GM18868 (cell line): Measurements from ENCODE around the gene YWHAE.
"Not testable (repeated sequence)": the region's sequence is repeated elsewhere in the genome, so short reads cannot be mapped to it uniquely, and the experiment has no call there.

ENCODE experiments used
- ATAC-seq: cut with Tn5 transposase; IDR thresholded peaks from one replicate; pipeline ENCODE4 v1.9.1; 2021; ENCODE audit warnings: mild to moderate bottlenecking, moderate library complexity; ENCODE audit not compliant: unreplicated experiment

Gene YWHAE

GRCh38 chr17:1399679-1400512 lies at the start of gene YWHAE:
TSS of gene YWHAE (minus strand) at chr17:1400222. CDS start at chr17:1400110, 112 bp downstream.
- ATAC-seq = peak; percentile 93

- ATAC-seq = no peak
Measured at GRCh38 chr17:1449412-1449967, 49.5 kb upstream of the YWHAE start.

GRCh38 chr17:1447052-1447451 lies 47.0 kb upstream of the YWHAE start:
- ATAC-seq = no peak

GRCh38 chr17:1446201-1446600 lies 46.2 kb upstream of the YWHAE start:
- ATAC-seq = no peak

GRCh38 chr17:1445695-1446094 lies 45.7 kb upstream of the YWHAE start:
- ATAC-seq = not testable (repeated sequence)

GRCh38 chr17:1442721-1443120 lies 42.7 kb upstream of the YWHAE start:
- not testable (repeated sequence) for ATAC-seq

GRCh38 chr17:1442187-1442586 lies 42.2 kb upstream of the YWHAE start:
- ATAC-seq = no peak

- ATAC-seq = no peak
Measured at GRCh38 chr17:1440921-1441320, 40.9 kb upstream of the YWHAE start.

GRCh38 chr17:1438593-1439083 lies 38.6 kb upstream of the YWHAE start:
- ATAC-seq = no peak

- no peak for ATAC-seq
Measured at GRCh38 chr17:1435326-1435725, 35.3 kb upstream of the YWHAE start.

- no peak for ATAC-seq
Measured at GRCh38 chr17:1434150-1434549, 34.1 kb upstream of the YWHAE start.

- ATAC-seq = peak; percentile 46
Measured at GRCh38 chr17:1431631-1432104, 31.6 kb upstream of the YWHAE start.

- no peak for ATAC-seq
Measured at GRCh38 chr17:1423456-1424135, 23.6 kb upstream of the YWHAE start.

- no peak for ATAC-seq
Measured at GRCh38 chr17:1422885-1423284, 22.9 kb upstream of the YWHAE start.

- no peak for ATAC-seq
Measured at GRCh38 chr17:1421470-1421869, 21.4 kb upstream of the YWHAE start.

- ATAC-seq = no peak
Measured at GRCh38 chr17:1420981-1421380, 21.0 kb upstream of the YWHAE start.

GRCh38 chr17:1420163-1420562 lies 20.1 kb upstream of the YWHAE start:
- no peak for ATAC-seq

- ATAC-seq = not testable (repeated sequence)
Measured at GRCh38 chr17:1418476-1418875, 18.5 kb upstream of the YWHAE start.

- ATAC-seq = no peak
Measured at GRCh38 chr17:1416414-1416813, 16.4 kb upstream of the YWHAE start.

GRCh38 chr17:1414634-1415033 lies 14.6 kb upstream of the YWHAE start:
- no peak for ATAC-seq

GRCh38 chr17:1414001-1414574 lies 14.1 kb upstream of the YWHAE start:
- ATAC-seq = no peak
